H9 (cell line): ENCODE measurements around the gene TADA2A. TPM values are rescaled to one million over a fixed set of nuclear protein-coding genes. Genes with fewer than 3 reads are reported as not detected.

Experiments used
- DNase-seq: peaks from one replicate; pipeline ENCODE4 v3.0.0-alpha.2; 2017
- H2AFZ ChIP-seq: one replicate; pipeline ENCODE4 v1.6.1; 2013; ENCODE audit warnings: mild to moderate bottlenecking, low read length, control low read depth, moderate library complexity
- H2AK5ac ChIP-seq: 2 replicates; pipeline ENCODE4 v1.6.1; 2013; ENCODE audit warnings: low read length, control low read depth, mixed read lengths; ENCODE audit not compliant: insufficient read length
- H2BK120ac ChIP-seq: one replicate; pipeline ENCODE4 v1.6.1; 2013; ENCODE audit warnings: low read depth, mild to moderate bottlenecking, low read length, control low read depth, inconsistent platforms; ENCODE audit not compliant: poor library complexity, severe bottlenecking
- H2BK12ac ChIP-seq: 2 replicates; pipeline ENCODE4 v1.6.1; 2013; ENCODE audit warnings: low read length, control low read depth, mixed read lengths, low read depth; ENCODE audit not compliant: insufficient read length
- H2BK15ac ChIP-seq: 2 replicates; pipeline ENCODE4 v1.6.1; 2013; ENCODE audit warnings: low read depth, low read length, control low read depth
- H2BK20ac ChIP-seq: one replicate; pipeline ENCODE4 v1.6.1; 2013; ENCODE audit warnings: low read depth, mild to moderate bottlenecking, low read length, control low read depth, inconsistent platforms; ENCODE audit not compliant: poor library complexity, severe bottlenecking
- H2BK5ac ChIP-seq: 2 replicates; pipeline ENCODE4 v1.6.1; 2013; ENCODE audit warnings: low read length, control low read depth, mixed read lengths; ENCODE audit not compliant: insufficient read length
- H3K14ac ChIP-seq: 2 replicates; pipeline ENCODE4 v1.6.1; 2013; ENCODE audit warnings: low read length, control low read depth; ENCODE audit not compliant: insufficient read depth
- H3K18ac ChIP-seq: 2 replicates; pipeline ENCODE4 v1.6.1; 2013; ENCODE audit warnings: low read depth, mild to moderate bottlenecking, mixed read lengths, low read length, control low read depth; ENCODE audit not compliant: insufficient read length
- H3K23ac ChIP-seq: 2 replicates; pipeline ENCODE4 v1.6.1; 2013; ENCODE audit warnings: low read length, control low read depth, mixed read lengths, low read depth; ENCODE audit not compliant: insufficient read length
- H3K23me2 ChIP-seq: 2 replicates; pipeline ENCODE4 v1.6.1; 2013; ENCODE audit warnings: low read depth, mild to moderate bottlenecking, mixed read lengths, low read length, control low read depth; ENCODE audit not compliant: insufficient read length, poor library complexity, severe bottlenecking
- H3K27ac ChIP-seq: 2 replicates; pipeline ENCODE4 v1.5.1; 2013; ENCODE audit warnings: low read length, control low read depth, mixed read lengths, low read depth; ENCODE audit not compliant: insufficient read length
- H3K27me3 ChIP-seq: 2 replicates; pipeline ENCODE4 v1.6.1; 2013; ENCODE audit warnings: low read length, control low read depth, inconsistent platforms; ENCODE audit not compliant: insufficient read depth
- H3K4ac ChIP-seq: 2 replicates; pipeline ENCODE4 v1.6.1; 2013; ENCODE audit warnings: low read depth, mild to moderate bottlenecking, control low read depth, inconsistent platforms, low read length, moderate library complexity
- H3K4me1 ChIP-seq: 2 replicates; pipeline ENCODE4 v1.6.1; 2013; ENCODE audit warnings: low read length, control low read depth, inconsistent platforms; ENCODE audit not compliant: insufficient read depth
- H3K4me2 ChIP-seq: 2 replicates; pipeline ENCODE4 v1.6.1; 2013; ENCODE audit warnings: low read length, control low read depth, mixed read lengths; ENCODE audit not compliant: insufficient read length, insufficient read depth
- H3K56ac ChIP-seq: 2 replicates; pipeline ENCODE4 v1.6.1; 2013; ENCODE audit warnings: low read depth, mild to moderate bottlenecking, mixed read lengths, low read length, control low read depth; ENCODE audit not compliant: insufficient read length
- H3K79me1 ChIP-seq: 2 replicates; pipeline ENCODE4 v1.6.1; 2013; ENCODE audit warnings: low read depth, mild to moderate bottlenecking, moderate library complexity, low read length, control low read depth, inconsistent platforms; ENCODE audit not compliant: insufficient read depth, poor library complexity, severe bottlenecking
- H3K79me2 ChIP-seq: 2 replicates; pipeline ENCODE4 v1.6.1; 2013; ENCODE audit warnings: low read length, control low read depth, inconsistent platforms; ENCODE audit not compliant: insufficient read depth
- H3K9ac ChIP-seq: 2 replicates; pipeline ENCODE4 v1.6.1; 2013; ENCODE audit warnings: low read length, control low read depth, mixed read lengths; ENCODE audit not compliant: insufficient read length; ENCODE audit errors: extremely low read depth
- H3K9me3 ChIP-seq: one replicate; pipeline ENCODE4 v1.6.1; 2013; ENCODE audit warnings: low read depth, low read length, inconsistent platforms; ENCODE audit not compliant: control insufficient read depth
- H3T11ph ChIP-seq: one replicate; pipeline ENCODE4 v1.6.1; 2013; ENCODE audit warnings: mild to moderate bottlenecking, low read length, control low read depth, inconsistent platforms
- H4K20me1 ChIP-seq: one replicate; pipeline ENCODE4 v1.6.1; 2013; ENCODE audit not compliant: control insufficient read depth, insufficient read length, insufficient read depth
- H4K5ac ChIP-seq: 2 replicates; pipeline ENCODE4 v1.6.1; 2013; ENCODE audit warnings: low read depth, mild to moderate bottlenecking, mixed read lengths, low read length, control low read depth; ENCODE audit not compliant: insufficient read length
- H4K8ac ChIP-seq: replicated peaks from 2 replicates; pipeline ENCODE4 v1.6.1; 2013; ENCODE audit warnings: low read length, control low read depth, mixed read lengths, low read depth; ENCODE audit not compliant: insufficient read length
- H4K91ac ChIP-seq: 2 replicates; pipeline ENCODE4 v1.6.1; 2013; ENCODE audit warnings: low read depth, mild to moderate bottlenecking, moderate library complexity, mixed read lengths, low read length, control low read depth; ENCODE audit not compliant: insufficient read length
- H3K27ac Mint-ChIP-seq, 3 experiments: 2 replicates in 2 of 3; 3 replicates in 1 of 3; pipeline ENCODE4 v1.8.0; 2020 to 2021; ENCODE audit warnings: mixed read lengths in 3 of 3, mild to moderate bottlenecking in 1 of 3, moderate library complexity in 1 of 3
- H3K27me3 Mint-ChIP-seq: 2 replicates; pipeline ENCODE4 v1.8.0; 2021; ENCODE audit warnings: low read depth, mild to moderate bottlenecking, moderate library complexity, mixed read lengths
- H3K36me3 Mint-ChIP-seq, 3 experiments: 2 replicates in 2 of 3; 3 replicates in 1 of 3; pipeline ENCODE4 v1.8.0; 2020 to 2021; ENCODE audit warnings: low read depth in 3 of 3, mixed read lengths in 3 of 3; ENCODE audit not compliant: insufficient read depth in 1 of 3
- H3K4me1 Mint-ChIP-seq, 2 experiments: 2 replicates each; pipeline ENCODE4 v1.8.0; 2020; ENCODE audit warnings: mixed read lengths in 2 of 2
- H3K4me3 Mint-ChIP-seq, 2 experiments: 2 replicates in 1 of 2; 3 replicates in 1 of 2; pipeline ENCODE4 v1.8.0; 2020 to 2021; ENCODE audit warnings: mild to moderate bottlenecking in 2 of 2, mixed read lengths in 2 of 2, moderate library complexity in 1 of 2
- H3K9me3 Mint-ChIP-seq, 2 experiments: 2 replicates in 1 of 2; 3 replicates in 1 of 2; pipeline ENCODE4 v1.8.0; 2020; ENCODE audit warnings: mild to moderate bottlenecking in 2 of 2, mixed read lengths in 2 of 2, moderate library complexity in 1 of 2
- CTCF ChIP-seq: fragments of 200-600 bp; sonication (generic); conservative IDR thresholded peaks from 3 replicates; pipeline ENCODE4 v1.8.0; 2021; ENCODE audit warnings: antibody characterized with exemption, mild to moderate bottlenecking
- WGBS: extraction: QIAGEN DNeasy Blood & Tissue Kit; methylation state at CpG from one replicate; pipeline ENCODE4 v1.1.7; 2013; ENCODE audit warnings: missing lambda C conversion rate, low lambda C conversion rate, mixed read lengths; ENCODE audit not compliant: insufficient read length; ENCODE audit errors: extremely low coverage; 5-methylcytosine and 5-hydroxymethylcytosine counted together
- total RNA-seq: library from RNA; stranded (reverse); gene quantifications from 2 replicates; pipeline ENCODE4 v1.2.1, GENCODE V29; 2021

Gene TADA2A
- total RNA-seq, 1 experiment from 2014 or later = 20.9 TPM

GRCh38 chr17:37425268-37425667 lies 18.6 kb downstream of the TADA2A start:
- Histone ChIP-seq H2BK12ac (no peak overlapping the region), H3K56ac (no peak overlapping the region), H4K20me1 (no peaks in the 10 kb centered on the region), H4K8ac (no peak overlapping the region), H2BK15ac (no peak overlapping the region), H4K91ac (no peak overlapping the region), H2AK5ac (no peak overlapping the region), H4K5ac (no peak overlapping the region), H3K27ac (no peak overlapping the region), H3K23me2 (no peaks in the 10 kb centered on the region), H3K79me1 (no peaks in the 10 kb centered on the region), H2AFZ (no peak overlapping the region), H3K9ac (no peak overlapping the region), H3K18ac (no peak overlapping the region), H3T11ph (no peak overlapping the region), H3K27me3 (no peaks in the 10 kb centered on the region), H3K4ac (no peak overlapping the region), H3K4me2 (no peak overlapping the region), H2BK5ac (no peak overlapping the region), H3K14ac (no peak overlapping the region), H3K79me2 (no peaks in the 10 kb centered on the region), H2BK120ac (no peak overlapping the region), H2BK20ac (no peak overlapping the region), H3K4me1 (no peaks in the 10 kb centered on the region), H3K9me3 (no peaks in the 10 kb centered on the region), H3K23ac (no peak overlapping the region)
- Mint-ChIP-seq H3K9me3 (no peaks in the 10 kb centered on the region), H3K36me3 (peaks cover 12 to 68% (median 54%) of the 10 kb centered on the region in 3 experiments; a peak in 6 of 7 replicates), H3K27ac (no peak overlapping the region), H3K4me3 (no peak overlapping the region), H3K4me1 (no peaks in the 10 kb centered on the region), H3K27me3 (no peaks in the 10 kb centered on the region)
- no CpG with 5 or more reads among the region's 1 CpG for WGBS
- TF ChIP-seq CTCF = no peak
- no peak for DNase-seq
